ENCODE results near the gene TMEM255B.

Gene TMEM255B

GRCh38 chr13:113863524-113864272 is 104.7 kb downstream of the TMEM255B start, which contains the start of gene GAS6:
TSS of gene GAS6 (minus strand) at chr13:113864076. CDS start at chr13:113863920, 156 bp downstream.
- Histone ChIP-seq H3K9ac (ENCODE audit: low read depth, low read length) (peak within 1 kb of the TSS; percentile 69), H3K36me3 (ENCODE audit: insufficient read depth, low read length) (no peaks in the 10 kb centered on the region), H3K4me1 (ENCODE audit: insufficient read depth, low read length) (peaks cover 25% of the 10 kb centered on the region), H3K9me3 (ENCODE audit: control insufficient read depth, insufficient read depth, low read length) (no peaks in the 10 kb centered on the region)

GRCh38 chr13:113864273-113864890 is 105.4 kb downstream of the TMEM255B start:
- Histone ChIP-seq H3K9me3 (ENCODE audit: control insufficient read depth, insufficient read depth, low read length) (no peaks in the 10 kb centered on the region), H3K4me1 (ENCODE audit: insufficient read depth, low read length) (peaks cover 23% of the 10 kb centered on the region), H3K36me3 (ENCODE audit: insufficient read depth, low read length) (no peaks in the 10 kb centered on the region), H3K9ac (ENCODE audit: low read depth, low read length) (peak overlapping the region; percentile 43; the same call in 1 of the 2 replicates)

GRCh38 chr13:113865427-113865826 is 106.4 kb downstream of the TMEM255B start:
- no peaks in the 10 kb centered on the region for H3K9me3 ChIP-seq (ENCODE audit: control insufficient read depth, insufficient read depth, low read length)
- H3K4me1 ChIP-seq (ENCODE audit: insufficient read depth, low read length), result peaks cover 13% of the 10 kb centered on the region; the same call in 1 of the 2 replicates
- H3K36me3 ChIP-seq (ENCODE audit: insufficient read depth, low read length), result no peaks in the 10 kb centered on the region
- H3K9ac ChIP-seq (ENCODE audit: low read depth, low read length), result no peak overlapping the region
